ENCODE results near the gene TMEM201. TPM values are rescaled to one million over a fixed set of nuclear protein-coding genes. Genes with fewer than 3 reads are reported as not detected.

Gene TMEM201
- total and polyA plus RNA-seq, 2 of the 4 experiments (the other 2 are of a cell fraction), result 1.3 to 8.7 TPM

DNA sequence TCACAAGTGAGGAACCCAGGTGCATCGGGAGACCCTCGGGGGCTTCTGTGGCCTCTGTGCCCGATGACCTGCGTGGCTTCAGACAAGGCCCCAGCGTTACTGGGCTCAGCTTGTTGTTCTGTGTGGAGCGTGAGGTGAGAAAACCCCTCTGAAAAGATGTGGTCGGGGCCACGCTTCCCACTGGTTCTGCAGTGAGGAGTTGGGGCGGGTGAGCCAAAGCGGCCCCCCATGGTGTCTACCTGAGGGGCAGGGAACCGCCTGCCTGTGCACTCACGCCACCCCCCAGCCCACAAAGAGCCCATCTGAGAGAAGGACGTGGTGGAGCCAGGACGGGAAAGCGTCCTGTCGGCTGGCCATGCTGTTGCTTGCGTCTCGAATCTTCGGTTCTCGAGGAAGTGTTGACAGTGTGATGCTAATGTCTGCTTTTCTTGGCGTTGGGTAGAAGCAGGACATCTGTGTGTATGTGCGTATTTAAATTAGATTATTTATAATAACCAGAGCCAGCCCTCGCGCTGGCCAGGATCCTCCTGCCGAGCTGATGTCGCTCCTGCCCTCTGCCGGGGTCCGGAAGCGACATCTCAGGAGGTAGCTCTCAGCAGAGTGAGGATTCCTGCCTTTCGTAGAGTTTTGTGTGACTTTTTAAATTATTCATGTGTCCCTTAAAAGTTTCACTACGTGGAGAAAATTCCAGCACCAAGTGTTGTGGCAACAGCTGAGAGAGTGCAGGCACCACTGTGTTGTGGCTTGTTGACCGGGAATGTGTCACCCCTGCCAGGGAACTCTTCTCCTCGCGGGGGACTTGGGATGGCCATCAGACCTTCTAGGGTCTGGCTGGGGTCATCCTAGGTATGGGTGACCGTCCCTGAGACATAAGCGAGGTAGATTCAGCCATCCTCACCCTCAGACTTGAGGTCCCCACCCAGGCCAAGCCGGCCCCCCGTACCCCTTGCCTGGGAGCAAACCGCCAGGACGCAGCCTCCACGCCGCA is 15.3 kb downstream of the TMEM201 start:
- Histone ChIP-seq H3K14ac (replicated peaks; ENCODE audit: low read depth, low read length) (no peak overlapping the region), H3K9ac (ENCODE audit: low read depth, low read length) (no peak overlapping the region), H2BK5ac (ENCODE audit: low read depth, low read length, poor library complexity, severe bottlenecking) (no peak overlapping the region), H2BK15ac (ENCODE audit: low read depth, low read length) (no peak overlapping the region), H3K4me2 (ENCODE audit: low read depth, low read length) (no peak overlapping the region), H2BK120ac (ENCODE audit: low read depth, low read length) (no peak overlapping the region), H3K4ac (ENCODE audit: low read depth, low read length) (no peak overlapping the region), H4K20me1 (ENCODE audit: insufficient read depth, low read length) (no peaks in the 10 kb centered on the region; the same call in 1 of the 2 replicates), H3K9me1 (ENCODE audit: insufficient read depth, low read length) (no peaks in the 10 kb centered on the region), H3K4me3 (ENCODE audit: insufficient read depth, low read depth, low read length) (no peak overlapping the region), H3K56ac (ENCODE audit: extremely low read depth, insufficient read depth, low read length) (no peak overlapping the region), H3K27me3 (ENCODE audit: control insufficient read depth, insufficient read depth, low read length) (no peaks in the 10 kb centered on the region), H4K5ac (ENCODE audit: low read depth, low read length) (no peak overlapping the region), H2AK9ac (replicated peaks; ENCODE audit: low read depth, low read length, poor library complexity) (no peak overlapping the region), H3K27ac (ENCODE audit: insufficient read depth, low read length) (no peak overlapping the region), H3K79me1 (ENCODE audit: low read depth in 1 of 2, low read length in 2 of 2) (no peaks in the 10 kb centered on the region), H3K23ac (ENCODE audit: low read depth, low read length) (no peak overlapping the region), H3K36me3 (ENCODE audit: control insufficient read depth, insufficient read depth, low read length) (peaks cover 23% of the 10 kb centered on the region; the same call in 1 of the 2 replicates), H2BK20ac (ENCODE audit: low read depth, low read length) (no peak overlapping the region), H2AK5ac (ENCODE audit: low read depth, low read length) (no peak overlapping the region), H4K91ac (ENCODE audit: insufficient read depth, low read depth, low read length) (no peak overlapping the region), H3K9me3 (ENCODE audit: control insufficient read depth, insufficient read depth, low read length) (no peaks in the 10 kb centered on the region), H4K8ac (ENCODE audit: low read depth in 2 of 2, low read length in 2 of 2) (no peak overlapping the region), H2AFZ (replicated peaks; ENCODE audit: low read length, poor library complexity) (no peak overlapping the region), H3K18ac (ENCODE audit: low read depth, low read length) (no peak overlapping the region), H3K4me1 (ENCODE audit: control insufficient read depth, insufficient read depth, low read length) (no peaks in the 10 kb centered on the region; the same call in 1 of the 2 replicates)
- dilution Hi-C loops (cut with HindIII; ENCODE audit: low sequenced_read_pairs, unreplicated experiment), result no loop called here
- peak; percentile 27 for ATAC-seq (ENCODE audit: low read depth)
- BruUV-seq (replicated peaks), result no TSS peak
- WGBS, 2 experiments (ENCODE audit: extremely low coverage in 2 of 2, insufficient read length in 1 of 2), result 62% methylated on average over 8 of the region's 42 CpGs; no CpG with 5 or more reads in 1 of the 2 experiments
- ChIA-PET CTCF (no interaction called here), POLR2A (ENCODE audit: unreplicated experiment) (no interaction called here)
- in situ Hi-C loops (cut with MboI; ENCODE audit: low sequenced_read_pairs), result no loop called here
- intact Hi-C loops (cut with micrococcal nuclease), result no loop called here
- TF ChIP-seq MAFK (IDR thresholded peaks at IDR 0.05; ENCODE audit: low read depth, low read length) (no peak), CEBPB (IDR thresholded peaks at IDR 0.05; ENCODE audit: low read depth, low read length) (no peak), BHLHE40 (IDR thresholded peaks at IDR 0.05; ENCODE audit: low read depth, low read length) (no peak), MAZ (IDR thresholded peaks at IDR 0.05; ENCODE audit: borderline replicate concordance, low read depth, low read length) (no peak), NFE2L2 (IDR thresholded peaks at IDR 0.05; ENCODE audit: low read depth, low read length) (no peak), RAD21 (IDR thresholded peaks at IDR 0.05; ENCODE audit: low read length) (no peak), FOS (IDR thresholded peaks at IDR 0.05; ENCODE audit: low read depth, low read length) (no peak)
- peak; percentile 30 for DNase-seq

All from IMR-90 (cell line).